Measurements from ENCODE around the gene STAG1.
"Not testable (repeated sequence)": the region's sequence is repeated elsewhere in the genome, so short reads cannot be mapped to it uniquely, and the experiment has no call there.

The STAG1 gene

DNA sequence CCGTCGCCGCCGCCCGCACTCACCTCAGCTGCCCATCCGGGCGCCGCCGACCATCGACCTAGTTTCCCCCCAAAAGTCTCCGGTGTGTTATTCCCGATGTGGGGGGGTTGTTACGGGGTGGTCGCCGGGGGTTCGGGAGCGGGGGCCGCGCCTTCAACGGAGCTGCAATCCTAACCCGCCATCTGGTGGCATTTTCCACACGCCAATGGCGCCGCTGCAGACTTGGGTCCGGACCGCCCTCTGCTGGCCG lies at the start of gene STAG1:
Gene STAG1, minus strand, starts transcription at position 207 of the 250 bp plus-strand sequence. CDS start 121,480 bp downstream, outside the sequence.
- DNase-seq (ENCODE audit: low read depth), result no peak

DNA sequence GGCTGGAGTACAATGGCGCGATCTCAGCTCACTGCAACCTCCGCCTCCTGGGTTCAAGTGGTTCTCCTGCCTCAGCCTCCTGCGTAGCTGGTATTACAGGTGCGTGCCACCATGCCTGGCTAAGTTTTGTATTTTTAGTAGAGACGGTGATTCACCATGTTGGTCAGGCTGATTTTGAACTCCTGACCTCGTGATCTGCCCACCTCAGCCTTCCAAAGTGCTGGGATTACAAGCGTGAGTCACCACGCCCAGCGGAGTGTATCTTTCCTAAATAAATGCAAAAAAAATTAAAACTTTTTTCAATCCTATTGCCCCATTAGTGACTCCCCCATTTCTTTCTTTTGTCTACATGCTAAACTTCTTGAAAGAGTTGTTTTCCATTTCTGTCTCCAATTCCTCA lies 49.0 kb upstream of the STAG1 start:
- not testable (repeated sequence) for DNase-seq (ENCODE audit: low read depth)

DNA sequence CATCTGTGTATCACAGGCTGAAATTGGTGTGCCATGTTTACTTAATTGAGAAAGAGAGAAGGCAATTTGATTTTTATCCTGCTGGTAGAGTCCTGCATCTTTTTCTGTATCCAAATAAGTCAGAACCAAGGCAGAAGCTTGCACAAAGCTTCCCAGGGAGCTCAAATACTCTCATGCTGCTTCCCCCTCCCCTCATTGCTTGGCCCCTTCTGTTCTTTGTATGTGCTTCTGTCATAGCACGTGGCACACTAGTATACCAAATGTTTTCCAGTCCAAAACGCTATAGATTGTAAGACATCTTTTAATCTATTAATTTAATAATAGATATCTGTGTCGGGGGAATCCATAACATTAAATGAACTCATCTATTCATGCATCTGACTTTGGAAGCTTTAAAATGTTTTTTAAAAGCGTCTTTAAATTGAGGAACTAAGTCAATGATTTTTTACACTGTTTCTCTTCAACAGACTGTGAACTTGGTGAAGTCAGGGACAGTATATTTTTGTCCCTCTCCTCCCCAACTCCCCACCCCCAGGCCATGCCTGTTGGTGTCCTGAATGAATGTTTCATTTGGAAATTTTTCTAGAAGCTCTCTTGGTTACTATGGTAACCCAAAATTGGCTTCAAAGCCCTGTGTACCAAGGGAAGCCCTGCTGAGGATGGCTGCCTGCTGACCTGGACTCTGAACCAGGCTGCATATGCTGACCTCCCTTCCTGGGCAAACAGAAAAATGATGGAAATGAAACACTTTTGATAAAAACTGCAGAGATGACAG lies 40.6 kb upstream of the STAG1 start:
- DNase-seq (ENCODE audit: low read depth), result no peak

DNA sequence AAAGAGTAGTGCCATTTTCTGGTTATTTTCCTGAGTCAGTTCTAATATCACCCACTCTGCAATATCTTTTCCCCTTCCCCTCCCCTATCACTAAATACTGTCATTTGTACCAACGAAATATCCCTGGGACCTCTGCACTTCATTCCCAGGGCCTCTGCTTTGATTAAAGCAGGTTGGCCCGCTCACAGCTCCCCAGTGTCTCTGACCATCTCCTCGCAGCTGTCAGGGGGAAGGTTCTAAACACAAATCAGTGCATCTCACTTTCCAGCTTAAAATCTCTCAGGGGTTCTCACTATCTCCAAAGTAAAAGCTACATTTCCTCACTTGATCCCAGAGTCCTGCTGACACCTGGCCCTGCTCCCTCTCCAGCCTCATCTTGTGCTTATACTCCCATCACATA lies 38.6 kb upstream of the STAG1 start:
- DNase-seq (ENCODE audit: low read depth), result no peak

DNA sequence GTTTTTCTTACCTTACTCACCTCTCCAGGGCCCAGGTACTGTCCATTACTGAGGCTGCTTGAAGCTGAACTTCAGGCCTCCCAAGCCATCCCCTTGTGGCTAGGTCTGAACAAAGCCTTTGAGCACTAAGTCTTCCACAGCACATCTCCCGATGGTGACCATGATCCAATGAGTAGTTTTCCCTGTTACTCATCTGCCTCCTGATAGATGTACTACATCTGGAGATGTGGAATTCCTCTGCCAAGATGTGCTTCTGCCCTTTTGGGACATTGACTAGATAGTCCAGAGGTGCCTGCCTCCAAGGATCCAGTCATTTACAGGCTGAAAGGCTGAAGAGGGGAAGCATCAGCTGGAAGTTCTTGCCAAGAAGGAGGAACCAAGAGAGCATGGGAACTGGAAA lies 37.8 kb upstream of the STAG1 start:
- DNase-seq (ENCODE audit: low read depth), result no peak

DNA sequence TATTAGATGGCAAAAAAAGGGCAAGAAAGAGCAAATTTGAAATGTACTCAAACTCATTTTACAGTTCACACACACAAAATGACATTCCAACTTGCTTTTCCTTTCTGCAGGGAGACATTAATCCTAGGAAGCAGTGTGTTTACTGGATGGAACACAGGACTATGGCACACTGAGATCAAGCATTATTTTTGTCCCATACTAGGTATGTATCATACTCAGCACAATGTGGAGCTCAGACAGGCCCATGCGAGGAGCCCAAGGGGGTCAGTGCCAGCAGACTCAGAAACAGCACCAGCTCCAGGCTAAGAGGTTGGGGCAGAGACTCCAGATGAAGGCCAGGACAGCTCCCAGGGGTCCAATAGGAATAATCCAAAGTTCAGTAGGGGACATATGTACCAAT lies 36.0 kb upstream of the STAG1 start:
- DNase-seq (ENCODE audit: low read depth), result no peak

DNA sequence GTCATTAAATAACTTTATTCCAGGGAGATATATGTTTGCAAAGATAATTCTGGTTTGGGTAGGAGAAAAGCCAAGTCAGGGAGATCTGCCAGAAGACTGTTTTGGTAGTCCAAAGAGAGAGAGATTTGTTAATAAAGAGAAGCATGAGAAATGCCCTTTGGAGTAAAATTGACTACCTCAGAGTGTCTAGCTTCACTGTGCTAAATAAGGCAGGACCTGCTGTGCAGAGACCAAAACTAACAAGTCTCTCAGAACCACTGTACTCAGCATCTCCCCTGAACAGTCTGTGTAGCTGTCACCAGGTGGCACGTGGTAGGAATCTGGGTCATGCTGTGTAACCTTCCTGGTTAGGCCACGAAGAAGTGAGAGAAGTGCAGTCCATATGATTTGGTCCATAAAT lies 35.2 kb upstream of the STAG1 start:
- DNase-seq (ENCODE audit: low read depth), result no peak

DNA sequence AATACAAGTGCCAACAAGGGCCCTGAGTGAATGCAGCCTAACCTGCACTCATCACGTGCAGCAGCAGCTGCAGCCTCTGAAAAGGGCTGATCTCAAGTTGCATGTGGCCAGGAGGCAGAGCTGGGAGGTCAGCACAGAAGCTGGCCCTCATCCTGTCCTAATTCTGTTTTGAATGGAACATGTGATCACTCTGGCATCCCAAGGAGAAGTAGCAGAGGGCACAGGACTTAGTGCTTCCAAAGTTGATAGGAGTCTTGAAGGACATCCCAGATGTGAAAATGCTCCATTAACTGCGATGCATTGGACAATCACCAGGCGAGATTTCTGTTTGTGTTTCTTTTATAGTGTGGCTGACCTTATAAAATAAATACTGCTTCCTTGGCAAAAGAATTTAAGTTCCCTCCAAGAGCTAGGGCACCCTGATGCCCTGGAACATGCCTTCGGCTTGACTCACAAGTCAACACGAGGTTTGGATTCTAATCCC lies 31.6 kb upstream of the STAG1 start:
- no peak for DNase-seq (ENCODE audit: low read depth)

DNA sequence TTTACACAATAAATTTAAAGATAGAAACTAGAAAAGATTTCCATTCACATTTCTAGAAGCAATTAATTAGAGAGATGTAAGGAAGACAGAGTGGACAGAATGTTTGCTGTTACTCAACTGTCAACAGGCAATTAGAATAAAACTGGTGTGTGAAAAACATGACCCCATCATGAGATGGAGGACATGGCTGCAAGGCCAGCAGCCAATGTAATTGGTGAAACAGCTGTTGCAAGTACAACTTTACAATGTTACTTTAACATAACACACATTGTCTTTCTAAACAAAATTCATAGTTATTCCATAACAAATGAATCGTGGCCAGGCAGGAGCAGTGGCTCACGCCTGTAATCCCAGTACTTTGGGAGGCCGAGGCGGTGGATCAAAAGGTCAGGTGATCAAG lies 28.6 kb upstream of the STAG1 start:
- DNase-seq (ENCODE audit: low read depth), result no peak

DNA sequence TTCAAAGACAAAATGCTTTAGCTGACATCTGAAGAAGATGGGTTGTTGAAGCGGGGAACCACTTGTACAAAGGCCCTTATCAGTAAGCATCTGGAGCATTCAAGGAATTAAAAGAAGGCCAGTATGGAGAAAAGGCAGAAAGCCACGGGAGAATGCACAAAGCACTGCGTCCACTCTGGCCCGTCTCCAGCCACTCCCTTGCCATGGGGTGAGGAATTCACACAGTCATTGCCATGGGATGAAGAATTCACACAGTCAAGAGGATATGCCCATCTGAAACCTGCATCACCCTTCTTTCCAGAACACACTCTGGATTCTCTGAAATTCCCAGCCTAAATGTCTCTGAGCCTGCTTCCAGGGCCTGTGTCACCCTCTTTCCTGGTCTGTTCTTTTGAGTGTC lies 26.7 kb upstream of the STAG1 start:
- no peak for DNase-seq (ENCODE audit: low read depth)

DNA sequence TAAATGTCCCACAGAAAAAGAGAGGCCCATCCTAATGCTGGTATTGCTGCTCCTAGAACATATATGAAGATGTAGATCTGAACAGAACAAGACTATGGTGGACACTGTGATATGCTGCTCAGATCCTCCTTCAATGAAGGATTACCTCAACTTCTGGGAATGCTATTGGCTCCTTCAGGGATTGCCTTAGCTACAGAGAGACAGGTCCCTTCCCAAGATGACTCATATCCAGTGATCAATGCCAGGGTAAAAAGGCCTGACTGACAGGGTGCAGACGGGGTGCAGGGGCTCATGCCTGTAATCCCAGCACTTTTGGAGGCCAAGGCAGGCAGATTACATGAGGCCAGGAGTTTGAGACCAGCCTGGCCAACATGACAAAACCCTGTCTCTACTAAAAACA lies 20.5 kb upstream of the STAG1 start:
- DNase-seq (ENCODE audit: low read depth), result no peak

DNA sequence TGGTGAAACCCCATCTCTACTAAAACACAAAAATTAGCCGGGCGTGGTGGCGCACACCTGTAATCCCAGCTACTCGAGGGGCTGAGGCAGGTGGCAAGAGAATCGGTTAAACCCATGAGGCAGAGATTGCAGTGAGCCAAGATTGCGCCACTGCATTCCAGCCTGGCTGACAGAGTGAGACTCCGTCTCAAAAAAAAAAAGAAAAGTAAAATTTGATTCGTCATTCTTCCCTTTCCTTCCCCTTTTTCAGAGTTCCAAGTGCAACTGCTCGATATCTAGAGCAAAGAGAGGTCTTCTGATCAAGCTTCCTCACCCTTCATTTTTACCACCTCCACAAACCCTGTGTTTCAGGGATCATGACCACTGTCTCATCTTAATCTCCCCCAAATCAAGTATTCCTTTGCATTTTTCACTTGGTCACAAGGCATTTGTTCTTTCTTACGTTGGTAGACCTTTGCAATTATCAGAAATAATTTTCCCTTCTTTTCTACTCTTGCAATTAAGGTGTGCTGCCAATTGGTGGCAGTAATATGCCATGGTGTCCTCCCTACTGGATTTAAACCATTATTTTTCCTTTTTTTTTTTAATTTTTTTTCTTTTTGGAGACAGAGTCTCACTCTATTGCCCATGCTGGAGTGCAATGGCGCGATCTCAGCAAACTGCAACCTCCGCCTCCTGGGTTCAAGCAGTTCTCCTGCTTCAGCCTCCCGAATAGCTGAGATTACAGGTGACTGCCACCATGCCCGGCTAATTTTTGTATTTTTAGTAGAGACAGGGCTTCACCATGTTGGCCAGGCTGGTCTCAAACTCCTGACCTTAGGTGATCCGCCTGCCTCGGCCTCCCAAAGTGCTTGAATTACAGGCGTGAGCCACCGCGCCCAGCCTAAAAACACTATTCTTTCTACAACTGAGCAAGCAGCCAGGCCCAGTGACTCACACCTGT lies 6.3 kb upstream of the STAG1 start:
- DNase-seq (ENCODE audit: low read depth), result not testable (repeated sequence)

DNA sequence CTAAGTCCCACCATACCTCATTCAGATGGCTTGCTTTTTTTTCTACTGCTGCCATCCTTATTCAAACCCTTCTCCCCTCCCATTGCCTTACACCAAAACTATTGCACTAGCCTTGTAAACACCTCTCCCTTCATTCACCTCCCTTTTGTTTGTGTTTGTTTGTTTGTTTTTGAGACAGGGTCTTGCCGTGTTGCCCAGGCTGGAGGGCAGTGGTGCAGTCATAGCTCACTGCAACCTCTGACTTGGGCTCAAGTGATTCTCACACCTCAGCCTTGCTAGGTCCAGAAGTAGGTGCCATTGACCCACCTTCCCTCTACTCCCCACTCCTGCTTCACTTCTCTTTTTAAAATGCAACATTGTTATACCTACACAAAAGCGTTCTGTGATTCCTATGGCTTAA lies 3.0 kb upstream of the STAG1 start:
- no peak for DNase-seq (ENCODE audit: low read depth)

DNA sequence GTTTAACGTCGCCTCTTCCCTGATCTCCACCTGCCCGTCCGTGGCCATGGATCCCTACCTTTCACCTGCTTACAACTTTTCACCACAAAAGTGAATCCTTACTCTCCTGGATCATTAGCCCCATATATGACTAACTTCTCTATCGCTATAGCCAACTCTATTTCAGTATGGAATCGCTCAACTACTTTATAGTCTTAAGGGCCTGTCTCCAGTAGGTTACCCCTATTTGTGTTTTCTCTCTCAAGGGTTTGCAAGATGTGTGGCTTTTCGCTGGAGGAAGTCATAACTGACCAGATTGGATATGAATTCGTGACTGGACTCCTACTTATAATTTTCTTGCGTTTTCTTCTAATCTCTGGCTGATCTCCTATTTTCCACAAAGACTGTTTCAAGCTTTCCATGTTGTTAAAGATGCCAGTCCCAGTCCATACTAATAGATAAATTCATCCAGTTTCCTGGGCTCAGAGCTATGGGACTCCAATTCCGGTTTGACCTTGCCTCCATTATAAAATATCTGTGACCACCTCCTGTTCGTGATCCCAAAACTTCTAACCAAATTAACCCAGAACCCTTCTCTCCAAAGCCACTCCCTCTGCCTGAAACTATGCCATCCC lies 1.3 kb upstream of the STAG1 start:
- DNase-seq (ENCODE audit: low read depth), result no peak

DNA sequence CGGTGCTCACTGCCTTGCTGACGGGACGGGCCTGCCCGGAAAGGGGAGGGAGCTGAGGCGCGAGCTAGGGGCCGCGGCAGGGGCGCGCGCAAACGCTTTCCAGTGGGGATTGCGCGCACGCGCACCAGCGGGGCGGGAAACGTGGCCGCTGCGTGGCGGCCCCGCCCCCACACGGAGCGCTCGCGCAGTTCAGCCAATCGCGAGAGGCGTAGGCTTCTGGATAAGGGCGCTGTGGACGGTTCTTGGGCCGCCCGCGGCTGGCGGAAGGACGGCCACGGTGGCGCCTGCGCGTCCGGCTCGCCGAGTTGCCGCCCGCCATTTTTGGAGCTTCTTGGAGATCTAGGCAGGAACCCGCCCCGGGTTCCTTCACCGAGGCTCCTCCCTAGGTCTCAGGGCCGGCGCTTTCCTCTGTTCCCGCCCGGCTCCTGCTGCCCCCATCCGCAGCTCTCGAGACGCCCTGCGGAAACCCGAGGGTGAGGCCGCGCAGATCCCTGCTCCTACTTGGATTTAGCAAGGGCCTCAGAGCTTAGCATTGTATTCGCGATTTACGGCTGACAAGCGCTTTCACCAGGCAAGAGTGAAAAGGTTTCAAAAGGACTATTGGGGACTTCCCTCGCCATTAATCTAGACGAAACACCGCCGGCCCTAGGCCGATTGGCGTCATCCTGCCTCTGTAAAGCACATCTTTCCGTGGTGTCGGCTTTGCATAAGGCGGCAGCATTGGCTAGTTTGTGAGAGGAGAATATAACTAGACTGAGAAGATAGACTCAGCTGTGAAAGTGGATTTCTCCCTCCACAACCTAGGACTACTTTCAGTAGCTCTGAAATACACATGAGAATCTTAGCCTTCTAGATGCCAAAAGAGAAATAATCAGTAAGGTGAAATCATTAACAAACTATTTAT lies 496 bp upstream of the STAG1 start:
- DNase-seq (ENCODE audit: low read depth), result peak; percentile 92

DNA sequence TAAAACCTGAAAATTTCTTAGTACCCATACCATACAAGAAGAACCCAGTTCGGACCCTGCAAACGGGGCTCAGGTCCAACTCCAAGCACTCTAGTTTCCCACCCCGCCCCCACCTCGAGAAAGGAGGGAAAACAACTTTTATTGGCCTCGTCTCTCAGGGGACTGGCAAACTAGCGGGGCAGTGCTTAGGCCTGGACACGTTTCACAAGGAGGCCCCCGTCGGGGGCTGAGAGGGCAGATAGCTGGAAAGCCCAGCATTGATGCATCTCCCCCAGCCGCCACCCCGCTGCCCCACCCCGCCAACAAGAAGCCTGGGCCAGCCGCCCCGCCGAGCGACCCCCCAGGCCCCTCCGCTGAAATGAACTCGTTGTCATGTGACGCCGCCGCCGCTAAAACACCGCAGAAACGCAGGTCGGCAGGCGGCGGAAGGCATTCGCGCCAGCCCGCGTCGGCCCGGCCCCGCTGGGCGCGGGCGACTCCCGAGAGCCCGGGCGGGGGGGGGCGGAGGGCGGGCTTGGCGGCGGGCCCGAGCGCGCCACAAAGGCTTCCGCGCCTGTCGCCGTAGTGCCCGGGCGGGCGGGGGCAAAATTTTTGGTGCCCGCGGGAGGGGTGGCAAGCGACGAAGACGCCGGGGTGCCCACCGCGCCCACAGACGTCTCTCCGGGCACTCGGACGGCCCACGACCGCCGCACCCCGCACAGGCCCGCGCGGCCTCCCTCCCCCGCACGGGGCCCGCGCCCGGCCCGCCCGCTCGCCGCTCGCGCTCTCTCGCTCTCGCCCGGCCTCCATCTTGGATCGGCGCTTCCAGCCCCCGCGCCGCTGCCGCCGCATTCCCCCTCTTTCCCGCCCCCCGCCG lies 634 bp downstream of the STAG1 start:
- peak; percentile 61 for DNase-seq (ENCODE audit: low read depth)

DNA sequence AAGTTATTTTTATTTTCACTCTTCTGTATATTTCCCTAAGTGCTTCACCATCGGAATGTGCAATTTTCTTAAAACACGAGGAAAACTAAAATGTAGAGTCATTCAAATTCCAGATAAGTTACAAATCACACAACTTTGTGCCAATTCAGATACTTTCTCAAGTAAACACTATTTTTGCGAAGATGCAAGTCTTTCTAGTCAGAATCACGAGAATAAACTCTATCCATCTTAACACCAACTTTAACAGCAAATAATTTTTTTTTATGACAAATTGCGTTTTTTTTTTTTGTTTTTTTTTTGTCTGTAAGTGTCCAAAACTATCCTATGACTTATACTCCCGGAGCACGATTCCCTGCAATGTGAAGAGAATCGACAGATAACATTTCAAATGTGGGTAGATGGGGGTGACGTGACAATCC lies 1.3 kb downstream of the STAG1 start:
- no peak for DNase-seq (ENCODE audit: low read depth)

DNA sequence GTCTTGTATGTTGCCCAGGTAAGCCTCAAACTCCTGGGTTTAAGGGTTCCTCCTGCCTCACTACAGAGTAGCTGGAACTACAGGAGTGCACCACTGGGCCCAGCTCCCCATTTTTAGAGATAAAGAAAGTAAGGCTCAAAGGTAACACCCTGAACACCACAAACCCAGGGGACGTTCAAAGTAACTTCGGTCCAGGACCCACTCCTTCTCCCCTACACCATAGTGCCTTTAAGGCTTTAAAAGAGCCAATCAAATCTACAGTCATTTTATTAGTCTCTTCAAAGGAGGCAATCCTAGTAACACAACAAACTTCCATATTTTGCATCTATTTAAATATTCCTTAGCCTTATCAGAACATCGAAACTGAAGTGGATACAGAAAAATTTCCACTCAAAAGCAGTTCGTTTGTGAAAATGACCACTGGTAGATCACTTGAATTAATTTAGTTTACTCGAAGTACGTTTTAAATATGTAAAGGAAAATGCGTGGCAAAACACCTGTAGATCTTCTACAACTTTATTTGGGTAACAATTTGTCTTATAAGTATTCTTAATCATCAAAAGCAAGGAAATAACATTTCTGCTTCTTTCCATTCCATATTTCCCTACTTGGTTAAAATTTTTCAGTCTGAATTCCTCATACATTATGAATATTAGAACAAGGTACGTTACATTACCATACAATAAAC lies 1.8 kb downstream of the STAG1 start:
- DNase-seq (ENCODE audit: low read depth), result no peak

DNA sequence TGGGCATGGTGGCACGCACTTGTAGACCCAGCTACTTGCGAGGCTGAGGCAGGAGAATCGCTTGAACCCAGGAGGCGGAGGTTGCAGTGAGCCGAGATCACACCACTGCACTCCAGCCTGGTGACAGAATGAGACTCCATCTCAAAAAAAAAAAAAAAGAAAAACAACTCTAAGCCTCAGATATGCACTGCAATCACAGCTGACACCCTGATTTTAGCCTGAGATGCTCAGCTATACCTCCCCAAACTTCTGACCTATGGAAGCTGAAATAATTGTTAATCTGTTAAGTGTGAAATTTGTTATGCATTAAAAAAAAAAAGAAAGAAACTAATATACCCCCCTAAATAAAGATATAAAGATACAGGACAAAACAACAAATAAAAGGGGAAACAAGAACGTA lies 2.6 kb downstream of the STAG1 start:
- DNase-seq (ENCODE audit: low read depth), result not testable (repeated sequence)

DNA sequence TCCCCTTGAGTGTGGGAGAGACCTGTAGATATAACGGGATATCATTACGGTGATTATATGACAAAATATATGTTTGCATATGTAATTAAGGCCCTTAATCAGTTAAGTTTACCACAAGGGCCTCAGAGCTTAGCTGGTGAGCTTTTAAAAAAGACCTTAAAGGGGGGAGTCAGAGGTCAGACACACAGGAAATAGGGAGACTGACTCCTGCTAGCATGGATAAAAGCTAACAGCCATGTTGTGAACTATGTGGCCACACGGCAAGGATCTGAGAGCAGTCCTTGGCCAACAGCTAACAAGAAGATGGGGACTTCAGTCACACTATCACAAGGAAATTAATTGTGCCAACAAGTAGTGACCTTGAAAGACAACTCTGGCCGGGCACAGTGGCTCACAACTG lies 3.1 kb downstream of the STAG1 start:
- no peak for DNase-seq (ENCODE audit: low read depth)

Measured in CMK (cell line).